Measurements from ENCODE around the gene S100A16.

GRCh38 chr1:153577138-153577537 lies 35.8 kb downstream of the S100A16 start:
- TF ChIP-seq GATA2 (IDR thresholded peaks at IDR 0.05; ENCODE audit: low read depth, low read length) = no peak
- no peak for TF ChIP-seq GATA3 (IDR thresholded peaks at IDR 0.05; ENCODE audit: low read depth, low read length)
